ENCODE results near the gene PRKCA. TPM values are rescaled to one million over a fixed set of nuclear protein-coding genes. Genes with fewer than 3 reads are reported as not detected.

PRKCA gene
- total and polyA plus RNA-seq, 10 of the 15 experiments (the other 5 are each of a cell fraction or from before 2014, with no cell fraction given): 0.11 to 14.6 (median 0.72) TPM

DNA sequence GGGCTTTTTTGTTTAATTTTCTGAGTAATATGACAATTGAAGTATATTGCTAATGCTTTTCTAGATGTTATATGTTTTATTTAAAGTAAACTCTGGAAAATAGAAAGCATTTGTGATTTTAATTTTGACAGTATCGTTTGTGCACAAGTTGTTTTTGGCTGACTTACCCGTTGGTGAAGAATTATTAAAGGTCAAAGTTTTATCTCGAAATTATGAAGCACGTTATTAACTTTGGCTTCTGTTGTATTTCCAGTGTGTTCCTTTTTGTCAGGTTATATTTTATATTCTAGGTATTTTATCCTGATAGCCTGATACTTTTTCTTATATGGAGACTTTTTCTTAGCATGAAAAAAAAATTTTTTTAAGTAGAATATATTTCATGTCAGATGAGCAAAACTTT, 16.8 kb downstream of the PRKCA start:
- ATAC-seq (no peak), DNase-seq (ENCODE audit: low read depth, low spot score) (no peak), FAIRE-seq (no peak)
- 29% methylated on average over 4 of the region's 4 CpGs for WGBS (ENCODE audit: insufficient coverage, insufficient replicate concordance, low lambda C conversion rate, missing lambda C conversion rate)
- Histone ChIP-seq H2AFZ (ENCODE audit: control insufficient read depth, low read depth, low read length) (no peak overlapping the region), H3K4me2 (ENCODE audit: control insufficient read depth, insufficient read depth) (no peak overlapping the region), H4K20me1 (ENCODE audit: control insufficient read depth, insufficient read depth) (no peaks in the 10 kb centered on the region), H3K9me3 (replicated peaks; ENCODE audit: control insufficient read depth, insufficient read depth, low read length) (peaks cover 2% of the 10 kb centered on the region; the same call in 1 of the 3 replicates), H3K27ac (ENCODE audit: control insufficient read depth, insufficient read depth) (no peak overlapping the region), H3K79me2 (ENCODE audit: control insufficient read depth, insufficient read depth, low read length) (no peaks in the 10 kb centered on the region), H3K4me1 (ENCODE audit: control insufficient read depth, insufficient read depth, low read length) (no peaks in the 10 kb centered on the region), H3K9ac (ENCODE audit: control insufficient read depth, insufficient read depth, low read length) (no peak overlapping the region), H3K27me3 (replicated peaks in 1 of 2; ENCODE audit: control insufficient read depth in 2 of 2, insufficient read depth in 2 of 2, low read length in 1 of 2) (no peaks in the 10 kb centered on the region), H3K4me3 (no peak overlapping the region), H3K36me3 (ENCODE audit: control insufficient read depth in 2 of 2, insufficient read depth in 2 of 2, low read length in 1 of 2) (no peaks in the 10 kb centered on the region)
- intact Hi-C loops (cut with micrococcal nuclease; ENCODE audit: unreplicated experiment) (no loop called here), in situ Hi-C loops (cut with MboI) (no loop called here)
- SMC1A ChIA-PET (ENCODE audit: uncharacterized antibody, unreplicated experiment): no interaction called here
- TF ChIP-seq TBL1XR1 (IDR thresholded peaks at IDR 0.05; ENCODE audit: low read depth, low read length): no peak
- TF ChIP-seq, protein P1, sequence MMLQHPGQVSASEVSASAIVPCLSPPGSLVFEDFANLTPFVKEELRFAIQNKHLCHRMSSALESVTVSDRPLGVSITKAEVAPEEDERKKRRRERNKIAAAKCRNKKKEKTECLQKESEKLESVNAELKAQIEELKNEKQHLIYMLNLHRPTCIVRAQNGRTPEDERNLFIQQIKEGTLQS (IDR thresholded peaks at IDR 0.05; ENCODE audit: borderline replicate concordance, extremely low read depth, low read depth, low read length): no peak
- TF ChIP-seq, protein P2, sequence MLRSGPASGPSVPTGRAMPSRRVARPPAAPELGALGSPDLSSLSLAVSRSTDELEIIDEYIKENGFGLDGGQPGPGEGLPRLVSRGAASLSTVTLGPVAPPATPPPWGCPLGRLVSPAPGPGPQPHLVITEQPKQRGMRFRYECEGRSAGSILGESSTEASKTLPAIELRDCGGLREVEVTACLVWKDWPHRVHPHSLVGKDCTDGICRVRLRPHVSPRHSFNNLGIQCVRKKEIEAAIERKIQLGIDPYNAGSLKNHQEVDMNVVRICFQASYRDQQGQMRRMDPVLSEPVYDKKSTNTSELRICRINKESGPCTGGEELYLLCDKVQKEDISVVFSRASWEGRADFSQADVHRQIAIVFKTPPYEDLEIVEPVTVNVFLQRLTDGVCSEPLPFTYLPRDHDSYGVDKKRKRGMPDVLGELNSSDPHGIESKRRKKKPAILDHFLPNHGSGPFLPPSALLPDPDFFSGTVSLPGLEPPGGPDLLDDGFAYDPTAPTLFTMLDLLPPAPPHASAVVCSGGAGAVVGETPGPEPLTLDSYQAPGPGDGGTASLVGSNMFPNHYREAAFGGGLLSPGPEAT (IDR thresholded peaks at IDR 0.05; ENCODE audit: low read depth): no peak
- TF ChIP-seq RFX5 (IDR thresholded peaks at IDR 0.05; ENCODE audit: low read depth, low read length): no peak
- TF ChIP-seq TCF3 (IDR thresholded peaks at IDR 0.05; ENCODE audit: borderline replicate concordance, insufficient read depth, low read depth, low read length): no peak
- no peak for TF ChIP-seq RBBP5 (conservative IDR thresholded peaks at IDR 0.05)
- TF ChIP-seq, protein P3, sequence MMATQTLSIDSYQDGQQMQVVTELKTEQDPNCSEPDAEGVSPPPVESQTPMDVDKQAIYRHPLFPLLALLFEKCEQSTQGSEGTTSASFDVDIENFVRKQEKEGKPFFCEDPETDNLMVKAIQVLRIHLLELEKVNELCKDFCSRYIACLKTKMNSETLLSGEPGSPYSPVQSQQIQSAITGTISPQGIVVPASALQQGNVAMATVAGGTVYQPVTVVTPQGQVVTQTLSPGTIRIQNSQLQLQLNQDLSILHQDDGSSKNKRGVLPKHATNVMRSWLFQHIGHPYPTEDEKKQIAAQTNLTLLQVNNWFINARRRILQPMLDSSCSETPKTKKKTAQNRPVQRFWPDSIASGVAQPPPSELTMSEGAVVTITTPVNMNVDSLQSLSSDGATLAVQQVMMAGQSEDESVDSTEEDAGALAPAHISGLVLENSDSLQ (IDR thresholded peaks at IDR 0.05): no peak
- no peak for TF ChIP-seq EGR1 (IDR thresholded peaks at IDR 0.05; ENCODE audit: borderline replicate concordance in 1 of 2, low read depth in 2 of 2, low read length in 2 of 2)
- no peak for TF ChIP-seq POU2F2 (IDR thresholded peaks at IDR 0.05; ENCODE audit: borderline replicate concordance, low read depth, low read length)
- no peak for TF ChIP-seq BHLHE40 (IDR thresholded peaks at IDR 0.05; ENCODE audit: borderline replicate concordance in 1 of 2, low read depth in 2 of 2, low read length in 1 of 2)
- no peak for TF ChIP-seq NR2C1 (IDR thresholded peaks at IDR 0.05)
- TF ChIP-seq CHD2 (IDR thresholded peaks at IDR 0.05; ENCODE audit: borderline replicate concordance, low read depth, low read length): no peak
- no peak for TF ChIP-seq RCOR1 (conservative IDR thresholded peaks at IDR 0.05; ENCODE audit: low read depth, low read length)
- TF ChIP-seq HDAC6 (IDR thresholded peaks at IDR 0.05; ENCODE audit: unreplicated experiment): no peak
- no TSS peak for BruUV-seq (replicated peaks)
- POLR2A ChIA-PET: no interaction called here
- RAD21 ChIA-PET (ENCODE audit: unreplicated experiment): no interaction called here
- CTCF ChIA-PET: no interaction called here

All from GM12878 (cell line).